Measurements from ENCODE around the gene CPA5.

- no peak for TF ChIP-seq CTCF (IDR thresholded peaks at IDR 0.05)
- TF ChIP-seq EZH2phosphoT487 (IDR thresholded peaks at IDR 0.05), result no peak
- no peak for TF ChIP-seq EZH2 (IDR thresholded peaks at IDR 0.05)
Measured at GRCh38 chr7:130395421-130395820, 50.8 kb downstream of the CPA5 start.
